Right atrium auricular region (tissue), 2 donors: ENCODE data around the gene ADGRF5. TPM values are rescaled to one million over a fixed set of nuclear protein-coding genes. Genes with fewer than 3 reads are reported as not detected.

Experiments used
- DNase-seq: peaks from one replicate; pipeline ENCODE4 v3.0.0-alpha.2; 2019; ENCODE audit warnings: low spot score
- H3K27ac ChIP-seq, 2 donors: fragments of 200-600 bp; sonication (generic); 1 replicate in 1 of 2; 2 replicates in 1 of 2; pipeline ENCODE4 v1.5.1; 2016 to 2019
- H3K27me3 ChIP-seq, 2 donors: fragments of 200-600 bp; sonication (generic); one replicate each; pipeline versions ENCODE4 v1.5.1 to v1.6.0; 2017 to 2019
- H3K36me3 ChIP-seq: fragments of 200-600 bp; sonication (generic); one replicate; pipeline ENCODE4 v1.5.1; 2016
- H3K4me1 ChIP-seq, 2 donors: fragments of 200-600 bp; sonication (generic); one replicate each; pipeline versions ENCODE4 v1.5.1 to v1.6.0; 2017 to 2019
- H3K4me3 ChIP-seq, 2 donors: fragments of 200-600 bp; sonication (generic); 1 replicate in 1 of 2; 2 replicates in 1 of 2; pipeline ENCODE4 v1.5.1; 2017 to 2019; ENCODE audit warnings: mild to moderate bottlenecking in 1 of 2, moderate library complexity in 1 of 2
- H3K9me3 ChIP-seq, 2 donors: fragments of 200-600 bp; sonication (generic); one replicate each; pipeline ENCODE4 v1.5.1; 2019
- CTCF ChIP-seq, 2 donors: fragments of 200-600 bp; sonication (generic); IDR thresholded peaks; one replicate each; pipeline ENCODE4 v1.5.1; 2019; ENCODE audit warnings: antibody characterized with exemption in 2 of 2
- total RNA-seq, 2 donors: library from RNA; depleted of rRNA; stranded (reverse); fragments of >200 nt; gene quantifications; one replicate each; pipeline ENCODE4 v1.1.0, GENCODE V29; 2016

The ADGRF5 gene
- total RNA-seq, 2 donors from 2014 or later = 38.4 to 59.4 TPM

GRCh38 chr6:46927066-46927465 lies 5.3 kb upstream of the ADGRF5 start:
- Histone ChIP-seq H3K27ac (no peak overlapping the region), H3K4me1 (peaks cover 0 to 31% of the 10 kb centered on the region in 2 donors), H3K36me3 (no peaks in the 10 kb centered on the region), H3K9me3 (no peaks in the 10 kb centered on the region), H3K27me3 (no peaks in the 10 kb centered on the region), H3K4me3 (no peak overlapping the region)
- TF ChIP-seq CTCF (IDR thresholded peaks at IDR 0.05) = no peak
- DNase-seq = no peak

GRCh38 chr6:46926481-46926880 lies 4.7 kb upstream of the ADGRF5 start:
- no peak for DNase-seq
- H3K4me3 ChIP-seq = no peak overlapping the region
- TF ChIP-seq CTCF (IDR thresholded peaks at IDR 0.05) = no peak
- no peaks in the 10 kb centered on the region for H3K36me3 ChIP-seq
- peaks cover 0 to 31% of the 10 kb centered on the region in 2 donors for H3K4me1 ChIP-seq
- H3K27me3 ChIP-seq = no peaks in the 10 kb centered on the region
- H3K9me3 ChIP-seq = no peaks in the 10 kb centered on the region
- H3K27ac ChIP-seq = peak overlapping the region; percentile 14 to 19

GRCh38 chr6:46925563-46926253 lies 4.0 kb upstream of the ADGRF5 start:
- Histone ChIP-seq H3K4me3 (no peak overlapping the region), H3K4me1 (peaks cover 0 to 31% of the 10 kb centered on the region in 2 donors), H3K36me3 (no peaks in the 10 kb centered on the region), H3K27ac (peak overlapping the region; percentile 14 to 19), H3K9me3 (no peaks in the 10 kb centered on the region), H3K27me3 (no peaks in the 10 kb centered on the region)
- DNase-seq = peak; percentile 89
- no peak for TF ChIP-seq CTCF (IDR thresholded peaks at IDR 0.05)

- DNase-seq = no peak
- no peaks in the 10 kb centered on the region for H3K36me3 ChIP-seq
- peak overlapping the region; percentile 74 to 77 for H3K27ac ChIP-seq
- H3K9me3 ChIP-seq = no peaks in the 10 kb centered on the region
- TF ChIP-seq CTCF (IDR thresholded peaks at IDR 0.05) = no peak
- no peaks in the 10 kb centered on the region for H3K27me3 ChIP-seq
- H3K4me3 ChIP-seq = peak overlapping the region in 1 of 2 donors; percentile 49
- peaks cover 0 to 31% of the 10 kb centered on the region in 2 donors for H3K4me1 ChIP-seq
Measured at GRCh38 chr6:46923476-46923875, 1.7 kb upstream of the ADGRF5 start.

GRCh38 chr6:46921059-46921458 lies 679 bp downstream of the ADGRF5 start:
- Histone ChIP-seq H3K27me3 (no peaks in the 10 kb centered on the region), H3K27ac (peak overlapping the region; percentile 74 to 77), H3K9me3 (no peaks in the 10 kb centered on the region), H3K36me3 (no peaks in the 10 kb centered on the region), H3K4me1 (peaks cover 0 to 25% of the 10 kb centered on the region in 2 donors), H3K4me3 (peak overlapping the region; percentile 37 to 49)
- no peak for DNase-seq
- TF ChIP-seq CTCF (IDR thresholded peaks at IDR 0.05) = no peak

GRCh38 chr6:46918806-46919205 lies 2.9 kb downstream of the ADGRF5 start:
- no peak for TF ChIP-seq CTCF (IDR thresholded peaks at IDR 0.05)
- H3K9me3 ChIP-seq = no peaks in the 10 kb centered on the region
- H3K4me1 ChIP-seq = peaks cover 0 to 16% of the 10 kb centered on the region in 2 donors
- H3K4me3 ChIP-seq = peak overlapping the region; percentile 37 to 49
- peak overlapping the region; percentile 56 to 74 for H3K27ac ChIP-seq
- no peak for DNase-seq
- no peaks in the 10 kb centered on the region for H3K27me3 ChIP-seq
- no peaks in the 10 kb centered on the region for H3K36me3 ChIP-seq
